ENCODE measurements around the gene RAD54L. TPM values are rescaled to one million over a fixed set of nuclear protein-coding genes. Genes with fewer than 3 reads are reported as not detected.

RAD54L gene
- total and polyA plus RNA-seq, 4 donors: 0.72 to 2.2 (median 2.1) TPM

DNA sequence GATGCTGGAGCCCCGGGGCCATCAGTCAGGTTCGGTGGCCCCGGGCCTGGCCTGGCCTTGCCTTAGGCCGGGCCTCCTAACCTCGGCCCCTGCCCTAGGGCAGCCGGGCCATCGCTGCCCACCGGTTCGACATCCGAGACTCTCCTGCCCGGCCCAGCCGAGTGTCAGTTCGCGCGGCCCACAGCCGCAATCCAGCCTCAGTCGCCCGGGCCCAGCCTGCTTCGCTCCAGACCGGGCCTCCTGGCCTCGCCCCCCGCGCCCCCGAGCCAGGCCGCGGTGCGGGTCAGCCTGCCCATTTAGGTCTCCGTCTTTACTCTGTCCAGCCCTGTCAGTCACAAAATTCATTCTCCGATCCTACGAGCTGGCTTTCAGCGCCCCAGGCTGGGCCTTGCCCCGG lies 55.1 kb downstream of the RAD54L start:
- Histone ChIP-seq H3K4me1 (ENCODE audit: control insufficient read depth in 5 of 5, insufficient read depth in 5 of 5, low read length in 5 of 5) (peaks cover 13 to 27% (median 15%) of the 10 kb centered on the region in 5 donors), H3K4me3 (peak overlapping the region; percentile 94), H3K9ac (ENCODE audit: insufficient read depth in 1 of 2, low read length in 2 of 2) (peak overlapping the region; percentile 76 to 98), H3K9me3 (ENCODE audit: control insufficient read depth in 4 of 4, insufficient read depth in 3 of 4, low read length in 3 of 4) (no peaks in the 10 kb centered on the region), H3K36me3 (ENCODE audit: control insufficient read depth in 4 of 4, insufficient read depth in 4 of 4, low read length in 4 of 4) (peaks cover 0 to 5% (median 2%) of the 10 kb centered on the region in 4 donors), H3K27me3 (ENCODE audit: control insufficient read depth in 3 of 3, insufficient read depth in 3 of 3, low read length in 2 of 3) (no peaks in the 10 kb centered on the region), H3K27ac (ENCODE audit: low read depth in 1 of 2, low read length in 1 of 2) (peak overlapping the region; percentile 93 to 99)
- 1 to 2% methylated on average over 32 of the region's 32 CpGs for WGBS, 2 donors
- DNase-seq (peak in 1 of 3 donors; percentile 57), ATAC-seq (ENCODE audit: insufficient read depth, low FRiP score) (peak; percentile 25)
- TF ChIP-seq, protein P1, sequence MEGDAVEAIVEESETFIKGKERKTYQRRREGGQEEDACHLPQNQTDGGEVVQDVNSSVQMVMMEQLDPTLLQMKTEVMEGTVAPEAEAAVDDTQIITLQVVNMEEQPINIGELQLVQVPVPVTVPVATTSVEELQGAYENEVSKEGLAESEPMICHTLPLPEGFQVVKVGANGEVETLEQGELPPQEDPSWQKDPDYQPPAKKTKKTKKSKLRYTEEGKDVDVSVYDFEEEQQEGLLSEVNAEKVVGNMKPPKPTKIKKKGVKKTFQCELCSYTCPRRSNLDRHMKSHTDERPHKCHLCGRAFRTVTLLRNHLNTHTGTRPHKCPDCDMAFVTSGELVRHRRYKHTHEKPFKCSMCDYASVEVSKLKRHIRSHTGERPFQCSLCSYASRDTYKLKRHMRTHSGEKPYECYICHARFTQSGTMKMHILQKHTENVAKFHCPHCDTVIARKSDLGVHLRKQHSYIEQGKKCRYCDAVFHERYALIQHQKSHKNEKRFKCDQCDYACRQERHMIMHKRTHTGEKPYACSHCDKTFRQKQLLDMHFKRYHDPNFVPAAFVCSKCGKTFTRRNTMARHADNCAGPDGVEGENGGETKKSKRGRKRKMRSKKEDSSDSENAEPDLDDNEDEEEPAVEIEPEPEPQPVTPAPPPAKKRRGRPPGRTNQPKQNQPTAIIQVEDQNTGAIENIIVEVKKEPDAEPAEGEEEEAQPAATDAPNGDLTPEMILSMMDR (IDR thresholded peaks at IDR 0.05; ENCODE audit: control extremely low read depth, extremely low read depth): no peak

DNA sequence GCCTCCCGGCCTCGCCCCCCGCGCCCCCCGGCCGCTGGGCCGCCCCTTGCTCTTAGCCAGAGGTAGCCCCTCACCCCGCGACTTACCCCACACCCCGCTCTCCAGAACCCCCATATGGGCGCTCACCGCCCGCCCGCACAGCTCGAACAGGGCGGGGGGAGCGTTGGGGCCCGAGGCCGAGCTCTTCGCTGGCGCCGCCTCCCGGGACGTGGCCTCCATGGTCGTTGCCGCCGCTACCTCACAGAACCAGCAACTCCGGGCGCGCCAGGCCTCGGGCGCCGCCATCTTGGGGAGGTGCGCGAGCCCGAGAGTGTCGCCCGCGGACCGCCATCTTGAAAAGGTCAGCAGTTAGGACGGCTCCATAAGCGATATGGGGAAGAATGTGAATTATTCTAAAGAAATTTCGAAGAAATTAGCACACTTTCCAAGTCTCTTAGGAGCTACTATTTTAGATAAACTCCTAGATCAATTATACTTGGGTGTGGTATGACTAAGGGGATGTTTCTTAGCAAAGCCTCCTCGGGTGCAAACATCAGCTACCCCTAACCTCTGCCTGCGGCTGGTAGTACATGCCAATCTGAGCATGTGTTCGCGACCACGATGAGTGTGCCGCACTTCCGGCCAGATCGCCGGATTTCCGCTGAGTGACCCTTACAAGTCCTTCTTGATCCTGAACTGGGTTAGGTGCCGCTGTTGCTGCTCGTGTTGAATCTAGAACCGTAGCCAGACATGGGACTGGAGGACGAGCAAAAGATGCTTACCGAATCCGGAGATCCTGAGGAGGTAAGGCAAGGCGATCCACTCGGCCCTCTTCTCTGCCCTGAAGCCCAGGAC lies 55.7 kb downstream of the RAD54L start, which contains the start of the genes LRRC41 and UQCRH:
Gene LRRC41 (minus strand): TSS at position 579 of the 834 bp plus-strand sequence. CDS start 294 bp downstream, at position 285.
Gene UQCRH (plus strand): TSS at position 661 of the 834 bp plus-strand sequence. CDS start 69 bp downstream, at position 730.
- H3K36me3 ChIP-seq (ENCODE audit: control insufficient read depth in 4 of 4, insufficient read depth in 4 of 4, low read length in 4 of 4): peaks cover 0 to 3% (median 0%) of the 10 kb centered on the region in 4 donors
- peak; percentile 94 for ATAC-seq (ENCODE audit: insufficient read depth, low FRiP score)
- peak; percentile 96 to 98 (median 97) for DNase-seq
- peak within 1 kb of the TSS; percentile 94 for H3K4me3 ChIP-seq
- H3K9me3 ChIP-seq (ENCODE audit: control insufficient read depth in 4 of 4, insufficient read depth in 3 of 4, low read length in 3 of 4): no peaks in the 10 kb centered on the region
- TF ChIP-seq, protein P1 (IDR thresholded peaks at IDR 0.05; ENCODE audit: control extremely low read depth, extremely low read depth): no peak
- no peaks in the 10 kb centered on the region for H3K27me3 ChIP-seq (ENCODE audit: control insufficient read depth in 3 of 3, insufficient read depth in 3 of 3, low read length in 2 of 3)
- H3K4me1 ChIP-seq (ENCODE audit: control insufficient read depth in 5 of 5, insufficient read depth in 5 of 5, low read length in 5 of 5): peaks cover 13 to 27% (median 14%) of the 10 kb centered on the region in 5 donors
- H3K9ac ChIP-seq (ENCODE audit: insufficient read depth in 1 of 2, low read length in 2 of 2): peak within 1 kb of the TSS; percentile 95 to 98
- peak within 1 kb of the TSS; percentile 93 to 99 for H3K27ac ChIP-seq (ENCODE audit: low read depth in 1 of 2, low read length in 1 of 2)
- whole genome bisulfite sequencing, 2 donors: 0 to 1% methylated on average over 58 to 61 of the region's 61 CpGs

DNA sequence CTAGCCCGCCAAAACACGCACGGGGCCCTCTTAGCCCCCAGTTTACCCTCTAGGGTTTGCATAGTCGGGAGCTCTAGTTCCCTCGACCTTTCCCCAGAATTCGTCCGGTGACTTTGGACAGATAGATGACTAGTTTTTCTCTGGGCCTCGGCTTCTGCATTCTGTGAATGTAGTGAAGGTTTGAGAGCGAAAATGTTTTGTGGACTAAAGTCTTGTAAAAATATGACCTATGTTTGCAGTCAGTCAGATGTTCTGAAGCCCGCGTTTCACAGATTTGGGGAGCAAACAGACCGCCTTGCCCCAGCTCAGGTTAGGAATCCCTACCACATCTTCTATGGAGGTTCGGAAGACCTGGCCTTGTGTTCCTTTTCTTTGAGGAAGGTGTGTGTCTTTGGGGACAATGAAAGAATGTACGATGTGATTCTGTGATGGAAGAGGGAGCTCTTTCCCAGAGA lies 56.3 kb downstream of the RAD54L start:
- H3K4me1 ChIP-seq (ENCODE audit: control insufficient read depth in 5 of 5, insufficient read depth in 5 of 5, low read length in 5 of 5): peaks cover 9 to 27% (median 14%) of the 10 kb centered on the region in 5 donors
- H3K4me3 ChIP-seq: peak overlapping the region; percentile 68
- TF ChIP-seq, protein P1 (IDR thresholded peaks at IDR 0.05; ENCODE audit: control extremely low read depth, extremely low read depth): no peak
- no peaks in the 10 kb centered on the region for H3K27me3 ChIP-seq (ENCODE audit: control insufficient read depth in 3 of 3, insufficient read depth in 3 of 3, low read length in 2 of 3)
- DNase-seq (peak in 1 of 3 donors; percentile 19), ATAC-seq (ENCODE audit: insufficient read depth, low FRiP score) (no peak)
- WGBS, 2 donors: 0 to 1% methylated on average over 14 of the region's 14 CpGs
- H3K36me3 ChIP-seq (ENCODE audit: control insufficient read depth in 4 of 4, insufficient read depth in 4 of 4, low read length in 4 of 4): peaks cover 0 to 3% (median 0%) of the 10 kb centered on the region in 4 donors
- H3K9ac ChIP-seq (ENCODE audit: insufficient read depth in 1 of 2, low read length in 2 of 2): peak overlapping the region; percentile 95 to 98
- H3K9me3 ChIP-seq (ENCODE audit: control insufficient read depth in 4 of 4, insufficient read depth in 3 of 4, low read length in 3 of 4): no peaks in the 10 kb centered on the region
- peak overlapping the region; percentile 93 to 99 for H3K27ac ChIP-seq (ENCODE audit: low read depth in 1 of 2, low read length in 1 of 2)
